HepG2 (cell line): ENCODE measurements around the gene CDC42EP4. TPM values are rescaled to one million over a fixed set of nuclear protein-coding genes. Genes with fewer than 3 reads are reported as not detected.

Experiments used
- BORCS8-MEF2B ChIP-seq: sonication (generic); formaldehyde crosslinking; IDR thresholded peaks from 2 replicates; pipeline ENCODE4 v1.8.0; 2022; ENCODE audit warnings: mild to moderate bottlenecking, missing genetic modification reagents
- HNF4G ChIP-seq, 2 experiments: sonication (generic) in 1 of 2; formaldehyde crosslinking in 1 of 2; IDR thresholded peaks; 2 replicates each; pipeline versions ENCODE4 v1.4.0 to v1.6.1; 2011 to 2020; ENCODE audit warnings: borderline replicate concordance in 2 of 2, low read depth in 2 of 2, mild to moderate bottlenecking in 2 of 2, low read length in 1 of 2, missing genetic modification reagents in 1 of 2, moderate library complexity in 1 of 2
- KDM2A ChIP-seq: sonication (generic); formaldehyde crosslinking; IDR thresholded peaks from 2 replicates; pipeline ENCODE4 v1.4.0; 2020; ENCODE audit warnings: low read depth, missing genetic modification reagents, borderline replicate concordance
- MED1 ChIP-seq: sonication (generic); formaldehyde crosslinking; IDR thresholded peaks from 2 replicates; pipeline ENCODE4 v1.4.0; 2020; ENCODE audit warnings: missing genetic modification reagents
- MEF2D ChIP-seq: sonication (generic); formaldehyde crosslinking; IDR thresholded peaks from 2 replicates; pipeline ENCODE4 v1.5.1; 2020; ENCODE audit warnings: mild to moderate bottlenecking, missing genetic modification reagents
- MYNN ChIP-seq: sonication (generic); formaldehyde crosslinking; IDR thresholded peaks from 2 replicates; pipeline ENCODE4 v1.4.0; 2020; ENCODE audit warnings: mild to moderate bottlenecking, low read depth, missing genetic modification reagents
- NR2F2 ChIP-seq: IDR thresholded peaks from 2 replicates; pipeline ENCODE4 v1.6.1; 2012; ENCODE audit warnings: low read depth, inconsistent platforms, borderline replicate concordance
- PAF1 ChIP-seq: IDR thresholded peaks from 2 replicates; pipeline ENCODE4 v1.6.1; 2016; ENCODE audit warnings: missing genetic modification reagents, missing compliant biosample characterization
- SMC3 ChIP-seq: IDR thresholded peaks from 2 replicates; pipeline ENCODE4 v1.6.1; 2011; ENCODE audit warnings: low read length, improper control_type of control experiment
- ZBTB7A ChIP-seq: sonication (generic); formaldehyde crosslinking; IDR thresholded peaks from 2 replicates; pipeline ENCODE4 v1.8.0; 2022; ENCODE audit warnings: mild to moderate bottlenecking, missing genetic modification reagents
- ZIK1 ChIP-seq: sonication (generic); formaldehyde crosslinking; IDR thresholded peaks from 2 replicates; pipeline ENCODE4 v1.5.0; 2020; ENCODE audit warnings: mild to moderate bottlenecking, low read depth, missing genetic modification reagents, borderline replicate concordance
- ZKSCAN5 ChIP-seq: sonication (generic); formaldehyde crosslinking; IDR thresholded peaks from 2 replicates; pipeline ENCODE4 v1.5.1; 2020; ENCODE audit warnings: mild to moderate bottlenecking, missing genetic modification reagents
- ZNF160 ChIP-seq: sonication (generic); formaldehyde crosslinking; IDR thresholded peaks from 2 replicates; pipeline ENCODE4 v1.8.0; 2022; ENCODE audit warnings: mild to moderate bottlenecking, inconsistent platforms, missing genetic modification reagents
- ZNF180 ChIP-seq: sonication (generic); formaldehyde crosslinking; IDR thresholded peaks from 2 replicates; pipeline ENCODE4 v1.4.0; 2020; ENCODE audit warnings: low read depth, missing genetic modification reagents, borderline replicate concordance
- ZNF337 ChIP-seq: sonication (generic); formaldehyde crosslinking; IDR thresholded peaks from 2 replicates; pipeline ENCODE4 v1.5.1; 2020; ENCODE audit warnings: missing genetic modification reagents, low read depth, mild to moderate bottlenecking, borderline replicate concordance
- ZNF546 ChIP-seq: sonication (generic); formaldehyde crosslinking; conservative IDR thresholded peaks from 2 replicates; pipeline ENCODE4 v1.8.1; 2023; ENCODE audit warnings: mild to moderate bottlenecking, missing genetic modification reagents
- ZNF614 ChIP-seq: IDR thresholded peaks from 2 replicates; pipeline ENCODE4 v1.6.1; 2018; ENCODE audit warnings: missing biosample characterization, missing genetic modification reagents, inconsistent platforms, borderline replicate concordance
- ZNF746 ChIP-seq: sonication (generic); formaldehyde crosslinking; IDR thresholded peaks from 2 replicates; pipeline ENCODE4 v1.8.0; 2022; ENCODE audit warnings: mild to moderate bottlenecking, missing genetic modification reagents
- polyA plus RNA-seq, 8 experiments: library from polyadenylated mRNA; depleted of rRNA in 3 of 8; stranded (reverse) in 7 of 8; unstranded in 1 of 8; fragments of >200 nt; fragmentation: Illumina TruSeq in 4 of 8; extraction: Trizol in 4 of 8; gene quantifications; 2 replicates each; pipeline versions ENCODE4 v1.2.1 to v1.2.3, GENCODE V29; 2011 to 2016; ENCODE audit warnings: low read depth in 4 of 8, missing spikeins in 1 of 8, mixed read lengths in 1 of 8; ENCODE audit not compliant: insufficient read depth in 1 of 8
- total RNA-seq, 5 experiments: library from RNA; depleted of rRNA; stranded (reverse); fragments of >200 nt; fragmentation: Illumina TruSeq; extraction: Trizol; gene quantifications; 2 replicates each; pipeline ENCODE4 v1.2.3, GENCODE V29; 2016; ENCODE audit warnings: low read depth in 1 of 5
- TF ChIP-seq, protein P1 (sequence below): sonication (generic); formaldehyde crosslinking; IDR thresholded peaks from 2 replicates; pipeline ENCODE4 v1.4.0; 2020; ENCODE audit warnings: mild to moderate bottlenecking, missing genetic modification reagents, borderline replicate concordance
- TF ChIP-seq, protein P2 (sequence below): sonication (generic); formaldehyde crosslinking; IDR thresholded peaks from 2 replicates; pipeline ENCODE4 v1.9.0; 2022; ENCODE audit warnings: missing genetic modification reagents, mild to moderate bottlenecking, borderline replicate concordance
- TF ChIP-seq, protein P3 (sequence below): sonication (generic); formaldehyde crosslinking; IDR thresholded peaks from 2 replicates; pipeline ENCODE4 v1.5.0; 2020; ENCODE audit warnings: mild to moderate bottlenecking, missing genetic modification reagents, borderline replicate concordance
- TF ChIP-seq, protein P4 (sequence below): IDR thresholded peaks from 2 replicates; pipeline ENCODE4 v1.6.1; 2012; ENCODE audit warnings: low read depth, low read length, improper control_type of control experiment

CDC42EP4 gene
- total and polyA plus RNA-seq, 2 of the 13 experiments (the other 11 are each of a cell fraction or from before 2014, with no cell fraction given) = 19.0 to 54.0 TPM

DNA sequence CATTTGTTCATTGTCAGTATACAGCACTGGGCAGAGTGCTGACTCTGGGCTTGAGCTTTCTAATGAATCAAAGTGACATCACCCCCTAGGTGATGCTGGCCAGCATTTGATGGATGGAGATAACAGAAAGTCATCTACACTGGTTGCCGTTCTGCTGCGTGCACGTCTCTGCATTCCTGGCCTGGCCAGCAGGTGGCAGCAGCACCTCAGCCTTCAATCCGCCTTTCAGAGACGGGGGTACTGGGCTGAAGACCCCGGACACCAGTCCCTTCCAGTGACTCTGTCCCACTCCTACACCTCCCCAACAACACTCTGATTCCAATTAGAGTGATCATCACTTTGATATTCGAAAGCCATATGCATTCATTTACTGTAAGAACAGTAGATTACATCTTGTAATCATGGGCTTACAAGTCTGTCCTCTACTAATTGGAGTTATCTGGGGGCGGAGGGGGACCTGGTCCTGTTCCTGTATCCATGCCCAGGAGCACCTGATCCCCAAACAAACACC lies 56.1 kb downstream of the CDC42EP4 start (continued):
- TF ChIP-seq ZNF337 (CRISPR knock-in tag) = 0 out of 2 replicates have a peak, but pooled peaks have one; percentile 29
- TF ChIP-seq SMC3 = peak; percentile 99
- TF ChIP-seq, protein P1, sequence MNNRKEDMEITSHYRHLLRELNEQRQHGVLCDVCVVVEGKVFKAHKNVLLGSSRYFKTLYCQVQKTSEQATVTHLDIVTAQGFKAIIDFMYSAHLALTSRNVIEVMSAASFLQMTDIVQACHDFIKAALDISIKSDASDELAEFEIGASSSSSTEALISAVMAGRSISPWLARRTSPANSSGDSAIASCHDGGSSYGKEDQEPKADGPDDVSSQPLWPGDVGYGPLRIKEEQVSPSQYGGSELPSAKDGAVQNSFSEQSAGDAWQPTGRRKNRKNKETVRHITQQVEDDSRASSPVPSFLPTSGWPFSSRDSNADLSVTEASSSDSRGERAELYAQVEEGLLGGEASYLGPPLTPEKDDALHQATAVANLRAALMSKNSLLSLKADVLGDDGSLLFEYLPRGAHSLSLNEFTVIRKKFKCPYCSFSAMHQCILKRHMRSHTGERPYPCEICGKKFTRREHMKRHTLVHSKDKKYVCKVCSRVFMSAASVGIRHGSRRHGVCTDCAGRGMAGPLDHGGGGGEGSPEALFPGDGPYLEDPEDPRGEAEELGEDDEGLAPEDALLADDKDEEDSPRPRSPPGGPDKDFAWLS (CRISPR knock-in tag) = no peak
- TF ChIP-seq ZKSCAN5 (CRISPR knock-in tag) = no peak
- no peak for TF ChIP-seq HNF4G (IDR thresholded peaks at IDR 0.05; ENCODE audit: borderline replicate concordance, low read depth, low read length)
- TF ChIP-seq HNF4G (CRISPR knock-in tag; IDR thresholded peaks at IDR 0.05; ENCODE audit: borderline replicate concordance, low read depth) = no peak
- TF ChIP-seq NR2F2 = no peak
- TF ChIP-seq, protein P2, sequence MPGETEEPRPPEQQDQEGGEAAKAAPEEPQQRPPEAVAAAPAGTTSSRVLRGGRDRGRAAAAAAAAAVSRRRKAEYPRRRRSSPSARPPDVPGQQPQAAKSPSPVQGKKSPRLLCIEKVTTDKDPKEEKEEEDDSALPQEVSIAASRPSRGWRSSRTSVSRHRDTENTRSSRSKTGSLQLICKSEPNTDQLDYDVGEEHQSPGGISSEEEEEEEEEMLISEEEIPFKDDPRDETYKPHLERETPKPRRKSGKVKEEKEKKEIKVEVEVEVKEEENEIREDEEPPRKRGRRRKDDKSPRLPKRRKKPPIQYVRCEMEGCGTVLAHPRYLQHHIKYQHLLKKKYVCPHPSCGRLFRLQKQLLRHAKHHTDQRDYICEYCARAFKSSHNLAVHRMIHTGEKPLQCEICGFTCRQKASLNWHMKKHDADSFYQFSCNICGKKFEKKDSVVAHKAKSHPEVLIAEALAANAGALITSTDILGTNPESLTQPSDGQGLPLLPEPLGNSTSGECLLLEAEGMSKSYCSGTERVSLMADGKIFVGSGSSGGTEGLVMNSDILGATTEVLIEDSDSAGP = peak; percentile 65
- peak; percentile 43; the same call in 1 of the 2 replicates for TF ChIP-seq ZNF614 (CRISPR knock-in tag)
- peak; percentile 90 for TF ChIP-seq KDM2A (CRISPR knock-in tag)
- peak; percentile 46; the same call in 1 of the 2 replicates for TF ChIP-seq MEF2D (CRISPR knock-in tag)
- TF ChIP-seq MED1 = no peak
- TF ChIP-seq ZNF546 = no peak
- TF ChIP-seq, protein P3, sequence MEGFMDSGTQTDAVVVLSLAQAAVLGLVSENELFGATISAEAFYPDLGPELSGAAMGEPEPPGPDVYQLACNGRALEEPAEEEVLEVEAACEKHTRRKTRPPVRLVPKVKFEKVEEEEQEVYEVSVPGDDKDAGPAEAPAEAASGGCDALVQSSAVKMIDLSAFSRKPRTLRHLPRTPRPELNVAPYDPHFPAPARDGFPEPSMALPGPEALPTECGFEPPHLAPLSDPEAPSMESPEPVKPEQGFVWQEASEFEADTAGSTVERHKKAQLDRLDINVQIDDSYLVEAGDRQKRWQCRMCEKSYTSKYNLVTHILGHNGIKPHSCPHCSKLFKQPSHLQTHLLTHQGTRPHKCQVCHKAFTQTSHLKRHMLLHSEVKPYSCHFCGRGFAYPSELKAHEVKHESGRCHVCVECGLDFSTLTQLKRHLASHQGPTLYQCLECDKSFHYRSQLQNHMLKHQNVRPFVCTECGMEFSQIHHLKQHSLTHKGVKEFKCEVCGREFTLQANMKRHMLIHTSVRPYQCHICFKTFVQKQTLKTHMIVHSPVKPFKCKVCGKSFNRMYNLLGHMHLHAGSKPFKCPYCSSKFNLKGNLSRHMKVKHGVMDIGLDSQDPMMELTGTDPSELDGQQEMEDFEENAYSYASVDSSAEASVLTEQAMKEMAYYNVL = no peak
- no peak for TF ChIP-seq BORCS8-MEF2B (CRISPR knock-in tag)
- TF ChIP-seq, protein P4, sequence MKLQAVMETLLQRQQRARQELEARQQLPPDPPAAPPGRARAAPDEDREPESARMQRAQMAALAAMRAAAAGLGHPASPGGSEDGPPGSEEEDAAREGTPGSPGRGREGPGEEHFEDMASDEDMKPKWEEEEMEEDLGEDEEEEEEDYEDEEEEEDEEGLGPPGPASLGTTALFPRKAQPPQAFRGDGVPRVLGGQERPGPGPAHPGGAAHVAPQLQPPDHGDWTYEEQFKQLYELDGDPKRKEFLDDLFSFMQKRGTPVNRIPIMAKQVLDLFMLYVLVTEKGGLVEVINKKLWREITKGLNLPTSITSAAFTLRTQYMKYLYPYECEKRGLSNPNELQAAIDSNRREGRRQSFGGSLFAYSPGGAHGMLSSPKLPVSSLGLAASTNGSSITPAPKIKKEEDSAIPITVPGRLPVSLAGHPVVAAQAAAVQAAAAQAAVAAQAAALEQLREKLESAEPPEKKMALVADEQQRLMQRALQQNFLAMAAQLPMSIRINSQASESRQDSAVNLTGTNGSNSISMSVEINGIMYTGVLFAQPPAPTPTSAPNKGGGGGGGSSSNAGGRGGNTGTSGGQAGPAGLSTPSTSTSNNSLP = no peak
- peak; percentile 94 for TF ChIP-seq ZBTB7A (CRISPR knock-in tag)
- TF ChIP-seq MYNN (CRISPR knock-in tag) = 0 out of 2 replicates have a peak, but pooled peaks have one; percentile 40
- TF ChIP-seq ZIK1 (CRISPR knock-in tag) = 0 out of 2 replicates have a peak, but pooled peaks have one; percentile 48
- TF ChIP-seq PAF1 (CRISPR knock-in tag) = no peak
- no peak for TF ChIP-seq ZNF746
- TF ChIP-seq ZNF180 (CRISPR knock-in tag) = no peak
- TF ChIP-seq ZNF160 (CRISPR knock-in tag) = no peak
